IPS-18c (cell line): ENCODE measurements around the gene NEK8.

Source experiments
- H3K4me3 ChIP-seq: 2 replicates; pipeline ENCODE4 v1.7.0; 2013; ENCODE audit warnings: low read depth, mild to moderate bottlenecking, low read length, moderate library complexity; ENCODE audit not compliant: insufficient read depth
- H3K9me3 ChIP-seq: one replicate; pipeline ENCODE4 v1.6.1; 2013; ENCODE audit warnings: mild to moderate bottlenecking, low read length, moderate library complexity; ENCODE audit not compliant: control insufficient read depth, insufficient read depth

Gene NEK8

GRCh38 chr17:28705728-28706334, 22.8 kb upstream of the NEK8 start:
- H3K9me3 ChIP-seq = no peaks in the 10 kb centered on the region
- no peak overlapping the region for H3K4me3 ChIP-seq

GRCh38 chr17:28706471-28707338, 21.9 kb upstream of the NEK8 start:
- H3K4me3 ChIP-seq = no peak overlapping the region; the same call in 1 of the 2 replicates
- no peaks in the 10 kb centered on the region for H3K9me3 ChIP-seq

GRCh38 chr17:28707339-28707720, 21.3 kb upstream of the NEK8 start:
- no peak overlapping the region for H3K4me3 ChIP-seq
- H3K9me3 ChIP-seq = no peaks in the 10 kb centered on the region

- no peaks in the 10 kb centered on the region for H3K9me3 ChIP-seq
- peak overlapping the region; percentile 92 for H3K4me3 ChIP-seq
Measured at GRCh38 chr17:28710861-28711722, 17.5 kb upstream of the NEK8 start.

GRCh38 chr17:28711723-28712031, 16.9 kb upstream of the NEK8 start, which contains the start of gene PROCA1:
Gene PROCA1, minus strand, starts transcription at chr17:28711888. Its CDS starts 228 bp downstream, at chr17:28711660.
- Histone ChIP-seq H3K9me3 (no peaks in the 10 kb centered on the region), H3K4me3 (peak within 1 kb of the TSS; percentile 92)

GRCh38 chr17:28712032-28712704, 16.4 kb upstream of the NEK8 start:
- no peaks in the 10 kb centered on the region for H3K9me3 ChIP-seq
- peak overlapping the region; percentile 64 for H3K4me3 ChIP-seq

GRCh38 chr17:28712705-28713415, 15.7 kb upstream of the NEK8 start:
- H3K4me3 ChIP-seq = peak overlapping the region; percentile 64; the same call in 1 of the 2 replicates
- H3K9me3 ChIP-seq = no peaks in the 10 kb centered on the region

GRCh38 chr17:28714281-28714680, 14.3 kb upstream of the NEK8 start:
- no peak overlapping the region for H3K4me3 ChIP-seq
- no peaks in the 10 kb centered on the region for H3K9me3 ChIP-seq

- H3K9me3 ChIP-seq = no peaks in the 10 kb centered on the region
- no peak overlapping the region for H3K4me3 ChIP-seq
Measured at GRCh38 chr17:28715217-28715616, 13.4 kb upstream of the NEK8 start.

GRCh38 chr17:28716740-28717577, 11.6 kb upstream of the NEK8 start:
- Histone ChIP-seq H3K4me3 (peak overlapping the region; percentile 86), H3K9me3 (no peaks in the 10 kb centered on the region)

- peak within 1 kb of the TSS; percentile 86 for H3K4me3 ChIP-seq
- H3K9me3 ChIP-seq = no peaks in the 10 kb centered on the region
Measured at GRCh38 chr17:28717578-28718332, 10.8 kb upstream of the NEK8 start, which contains the start of gene RAB34. Gene RAB34, minus strand, starts transcription at chr17:28717868. Its CDS starts 602 bp downstream, at chr17:28717266.

GRCh38 chr17:28718333-28719020, 10.1 kb upstream of the NEK8 start:
- H3K9me3 ChIP-seq = no peaks in the 10 kb centered on the region
- peak overlapping the region; percentile 50 for H3K4me3 ChIP-seq

- peak overlapping the region; percentile 42 for H3K4me3 ChIP-seq
- H3K9me3 ChIP-seq = no peaks in the 10 kb centered on the region
Measured at GRCh38 chr17:28719021-28719433, 9.6 kb upstream of the NEK8 start.

- H3K4me3 ChIP-seq = peak overlapping the region; percentile 95
Measured at GRCh38 chr17:28720247-28720996, 8.2 kb upstream of the NEK8 start.

More at GRCh38 chr17:28720247-28720996, 8.2 kb upstream of the NEK8 start:
- no peaks in the 10 kb centered on the region for H3K9me3 ChIP-seq
